ENCODE measurements around the gene UBE2V1. TPM values are rescaled to one million over a fixed set of nuclear protein-coding genes. Genes with fewer than 3 reads are reported as not detected.

UBE2V1 gene
- total and polyA plus RNA-seq, 8 donors: 37.9 to 61.7 (median 53.3) TPM

GRCh38 chr20:50111120-50111828 is 1.7 kb downstream of the UBE2V1 start:
- no peak for TF ChIP-seq CTCF (IDR thresholded peaks at IDR 0.05)
- H3K27me3 ChIP-seq: no peaks in the 10 kb centered on the region
- WGBS, 2 donors: 28 to 29% methylated on average over 10 of the region's 10 CpGs
- ATAC-seq (peak in 2 of 4 donors; percentile 4 to 13), DNase-seq (peak in 1 of 6 donors; percentile 18), FAIRE-seq (no peak)
- H3K27ac ChIP-seq: peak overlapping the region; percentile 37 to 95 (median 54)
- H3K9me3 ChIP-seq: no peaks in the 10 kb centered on the region
- intact Hi-C loops (cut with DNase I): no loop called here
- peaks cover 15 to 54% (median 40%) of the 10 kb centered on the region in 3 donors for H3K4me1 ChIP-seq
- H3K36me3 ChIP-seq: no peaks in the 10 kb centered on the region
- H3K4me3 ChIP-seq: peak overlapping the region in 2 of 4 donors; percentile 96 to 97

GRCh38 chr20:50110141-50111047 is 2.6 kb downstream of the UBE2V1 start:
- Histone ChIP-seq H3K4me3 (peak overlapping the region in 1 of 4 donors; percentile 96), H3K4me1 (peaks cover 15 to 50% (median 40%) of the 10 kb centered on the region in 3 donors), H3K36me3 (no peaks in the 10 kb centered on the region), H3K9me3 (no peaks in the 10 kb centered on the region), H3K27me3 (no peaks in the 10 kb centered on the region), H3K27ac (peak overlapping the region; percentile 37 to 95 (median 54))
- 11 to 12% methylated on average over 4 of the region's 4 CpGs for WGBS, 2 donors
- FAIRE-seq (no peak), ATAC-seq (peak; percentile 63 to 72 (median 71)), DNase-seq (peak in 4 of 6 donors; percentile 68 to 87 (median 78))
- intact Hi-C loops (cut with DNase I): no loop called here
- TF ChIP-seq CTCF (IDR thresholded peaks at IDR 0.05): no peak

- Histone ChIP-seq H3K36me3 (no peaks in the 10 kb centered on the region), H3K27ac (peak overlapping the region in 1 of 4 donors; percentile 95), H3K4me1 (peaks cover 15 to 46% (median 40%) of the 10 kb centered on the region in 3 donors), H3K4me3 (no peak overlapping the region), H3K27me3 (no peaks in the 10 kb centered on the region), H3K9me3 (no peaks in the 10 kb centered on the region)
- intact Hi-C loops (cut with DNase I): no loop called here
- DNase-seq (peak in 1 of 6 donors; percentile 22), ATAC-seq (no peak), FAIRE-seq (no peak)
- TF ChIP-seq CTCF (IDR thresholded peaks at IDR 0.05): no peak
- WGBS, 2 donors: 51 to 54% methylated on average over 4 of the region's 4 CpGs
Measured at GRCh38 chr20:50108556-50109235, 4.3 kb downstream of the UBE2V1 start.

GRCh38 chr20:50107796-50108331 is 5.1 kb downstream of the UBE2V1 start:
- Histone ChIP-seq H3K4me3 (no peak overlapping the region), H3K27me3 (no peaks in the 10 kb centered on the region), H3K9me3 (no peaks in the 10 kb centered on the region), H3K36me3 (no peaks in the 10 kb centered on the region), H3K4me1 (peaks cover 15 to 41% (median 40%) of the 10 kb centered on the region in 3 donors), H3K27ac (peak overlapping the region in 1 of 4 donors; percentile 95)
- no peak for FAIRE-seq
- ATAC-seq: no peak
- 60 to 65% methylated on average over 6 of the region's 6 CpGs for WGBS, 2 donors
- intact Hi-C loops (cut with DNase I): no loop called here
- TF ChIP-seq CTCF (IDR thresholded peaks at IDR 0.05): no peak
- no peak for DNase-seq
